Mesenteric fat pad (tissue), 1 donor: ENCODE data around the gene SLC22A31. TPM values are rescaled to one million over a fixed set of nuclear protein-coding genes. Genes with fewer than 3 reads are reported as not detected.

Experiments
- DNase-seq: peaks from one replicate; pipeline ENCODE4 v3.0.0-alpha.2; 2020; ENCODE audit warnings: low spot score
- total RNA-seq: library from RNA; stranded (reverse); fragmentation: NEBNext Ultra II Directional; extraction: Animal tissue kit (Norgen Biotek cat#: 25700); gene quantifications from one replicate; pipeline ENCODE4 v1.2.1, GENCODE V29; 2021
- donor health status: DM: yes; HTN: yes; CAD: no.

Gene SLC22A31
- total RNA-seq, 1 donor from 2014 or later = 0.35 TPM

GRCh38 chr16:89217138-89217387, 16.7 kb upstream of the SLC22A31 start:
- DNase-seq = no peak

- no peak for DNase-seq
Measured at GRCh38 chr16:89216315-89217137, 16.2 kb upstream of the SLC22A31 start.

GRCh38 chr16:89210904-89211515, 10.7 kb upstream of the SLC22A31 start:
- DNase-seq = no peak

- DNase-seq = no peak
Measured at GRCh38 chr16:89210165-89210903, 10.0 kb upstream of the SLC22A31 start.

GRCh38 chr16:89209522-89210044, 9.2 kb upstream of the SLC22A31 start:
- no peak for DNase-seq

GRCh38 chr16:89207993-89208392, 7.7 kb upstream of the SLC22A31 start:
- DNase-seq = no peak

GRCh38 chr16:89202422-89203215, 2.3 kb upstream of the SLC22A31 start:
- no peak for DNase-seq

- DNase-seq = no peak
Measured at GRCh38 chr16:89201439-89202377, 1.4 kb upstream of the SLC22A31 start.

- DNase-seq = no peak
Measured at GRCh38 chr16:89200850-89201411, 594 bp upstream of the SLC22A31 start.

GRCh38 chr16:89199241-89200123, 855 bp downstream of the SLC22A31 start:
- no peak for DNase-seq

- DNase-seq = no peak
Measured at GRCh38 chr16:89198417-89199240, 1.7 kb downstream of the SLC22A31 start.

- no peak for DNase-seq
Measured at GRCh38 chr16:89197633-89198416, 2.5 kb downstream of the SLC22A31 start.

- no peak for DNase-seq
Measured at GRCh38 chr16:89197033-89197632, 3.2 kb downstream of the SLC22A31 start.

- DNase-seq = no peak
Measured at GRCh38 chr16:89195521-89196171, 4.7 kb downstream of the SLC22A31 start.

- no peak for DNase-seq
Measured at GRCh38 chr16:89194340-89195311, 5.7 kb downstream of the SLC22A31 start.
